ENCODE data around the gene KRCC1.

DNA sequence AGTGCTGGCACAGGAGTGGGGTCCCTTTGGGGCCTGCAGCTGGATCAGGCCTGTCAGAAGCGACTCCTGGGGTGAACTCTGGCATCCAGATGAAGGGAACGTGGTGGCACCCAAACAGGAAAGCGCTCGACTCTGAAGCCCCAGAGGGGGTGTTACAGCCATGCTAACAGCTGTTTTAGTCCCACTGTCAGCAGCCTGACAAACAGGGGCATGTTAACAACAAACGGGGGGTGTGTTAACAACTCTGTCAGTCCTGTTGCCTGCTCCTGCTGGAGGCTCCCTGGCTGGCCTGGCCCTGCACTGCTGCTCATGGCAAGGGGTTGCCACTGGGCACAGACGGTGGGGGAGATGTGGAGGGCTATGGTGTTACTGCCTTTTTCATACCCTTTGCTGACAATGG, 36.7 kb downstream of the KRCC1 start:
- TF ChIP-seq MAFK (IDR thresholded peaks at IDR 0.05; ENCODE audit: partially characterized antibody) (no peak), MAZ (IDR thresholded peaks at IDR 0.05; ENCODE audit: borderline replicate concordance, low read depth, low read length) (no peak)

All from A549 (cell line).